AG09319 (cell line): ENCODE data around the gene ADAMTS17.

Experiments used
- DNase-seq: peaks from one replicate; pipeline ENCODE4 v3.0.0-alpha.2; 2010; ENCODE audit warnings: low read depth; ENCODE audit errors: extremely low read depth
- TF ChIP-seq, protein P1 (sequence below): IDR thresholded peaks from 2 replicates; pipeline ENCODE4 v1.5.1; 2011; ENCODE audit warnings: low read depth, mild to moderate bottlenecking, inconsistent platforms, low read length, moderate library complexity

ADAMTS17 gene

DNA sequence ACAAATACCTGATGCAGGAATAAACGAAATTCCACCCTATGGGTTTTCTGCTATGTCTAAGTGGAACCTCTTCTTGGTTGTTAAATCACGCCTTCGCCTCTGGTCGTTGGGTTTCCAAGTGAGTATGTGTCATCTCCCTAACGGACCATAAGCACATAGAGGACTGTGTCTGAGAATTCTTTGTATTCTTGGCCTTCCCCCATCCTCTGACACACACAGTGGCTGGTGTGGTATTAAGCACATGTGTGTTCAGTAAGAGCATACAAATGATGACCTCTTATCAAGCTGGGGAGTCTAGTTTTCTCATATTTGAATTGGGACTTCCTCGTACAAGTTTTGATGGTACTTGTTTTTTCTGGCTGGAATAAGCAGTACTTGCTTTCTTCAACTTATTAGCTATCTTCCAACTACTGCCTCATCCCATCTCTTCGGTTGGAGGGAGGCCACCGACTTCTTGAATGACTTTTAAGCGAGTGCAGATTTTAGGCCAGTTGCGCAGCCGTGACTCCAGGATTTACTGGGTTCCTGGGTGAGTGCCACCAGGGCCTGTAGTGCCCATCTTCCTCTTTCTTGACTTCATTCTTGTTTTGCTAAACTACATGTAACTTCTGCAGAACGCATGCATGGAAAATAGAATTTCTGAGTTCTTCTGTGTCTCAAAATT, 240.2 kb downstream of the ADAMTS17 start:
- DNase-seq, result no peak
- TF ChIP-seq, protein P1, sequence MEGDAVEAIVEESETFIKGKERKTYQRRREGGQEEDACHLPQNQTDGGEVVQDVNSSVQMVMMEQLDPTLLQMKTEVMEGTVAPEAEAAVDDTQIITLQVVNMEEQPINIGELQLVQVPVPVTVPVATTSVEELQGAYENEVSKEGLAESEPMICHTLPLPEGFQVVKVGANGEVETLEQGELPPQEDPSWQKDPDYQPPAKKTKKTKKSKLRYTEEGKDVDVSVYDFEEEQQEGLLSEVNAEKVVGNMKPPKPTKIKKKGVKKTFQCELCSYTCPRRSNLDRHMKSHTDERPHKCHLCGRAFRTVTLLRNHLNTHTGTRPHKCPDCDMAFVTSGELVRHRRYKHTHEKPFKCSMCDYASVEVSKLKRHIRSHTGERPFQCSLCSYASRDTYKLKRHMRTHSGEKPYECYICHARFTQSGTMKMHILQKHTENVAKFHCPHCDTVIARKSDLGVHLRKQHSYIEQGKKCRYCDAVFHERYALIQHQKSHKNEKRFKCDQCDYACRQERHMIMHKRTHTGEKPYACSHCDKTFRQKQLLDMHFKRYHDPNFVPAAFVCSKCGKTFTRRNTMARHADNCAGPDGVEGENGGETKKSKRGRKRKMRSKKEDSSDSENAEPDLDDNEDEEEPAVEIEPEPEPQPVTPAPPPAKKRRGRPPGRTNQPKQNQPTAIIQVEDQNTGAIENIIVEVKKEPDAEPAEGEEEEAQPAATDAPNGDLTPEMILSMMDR, result no peak

DNA sequence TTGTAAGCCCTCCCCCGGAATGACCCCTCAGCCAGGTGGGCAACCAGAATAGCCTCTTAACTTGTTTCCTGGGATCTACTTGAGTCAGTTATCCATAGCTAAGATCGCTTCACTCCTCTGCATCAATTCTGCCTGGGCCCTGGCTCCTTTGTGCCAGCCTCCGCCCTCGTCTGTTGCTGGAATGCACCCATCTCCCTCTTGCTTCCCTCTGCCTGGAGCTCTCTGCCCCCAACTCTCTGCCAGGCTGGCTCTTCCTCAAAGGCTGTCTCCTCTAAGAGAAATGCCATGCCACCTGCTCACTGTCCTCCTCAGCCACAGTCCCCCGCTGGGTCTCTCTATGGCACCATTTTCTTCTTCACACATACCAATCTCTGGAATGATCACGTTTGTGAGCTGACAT, 240.8 kb downstream of the ADAMTS17 start:
- DNase-seq, result no peak
- TF ChIP-seq, protein P1, result no peak

DNA sequence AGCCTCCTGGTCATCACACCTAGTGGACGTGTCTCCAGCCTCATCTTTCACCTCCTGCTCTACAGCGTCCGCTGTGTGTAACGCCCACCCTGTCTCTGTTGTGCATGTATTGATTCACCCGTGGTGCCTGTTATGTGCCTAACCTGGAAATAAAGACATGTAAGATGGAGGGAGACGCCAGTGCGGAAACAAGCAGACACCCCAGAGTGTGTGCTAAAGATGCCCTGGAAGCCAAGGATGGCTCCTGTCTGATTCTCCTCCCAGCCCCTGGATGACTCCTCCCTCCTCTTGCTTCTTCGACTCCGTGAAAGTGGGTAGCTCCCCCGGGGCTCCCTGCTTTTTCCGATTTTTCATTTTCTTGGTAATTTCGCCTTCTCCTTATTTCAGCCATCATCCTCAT, 241.8 kb downstream of the ADAMTS17 start:
- TF ChIP-seq, protein P1, result no peak

DNA sequence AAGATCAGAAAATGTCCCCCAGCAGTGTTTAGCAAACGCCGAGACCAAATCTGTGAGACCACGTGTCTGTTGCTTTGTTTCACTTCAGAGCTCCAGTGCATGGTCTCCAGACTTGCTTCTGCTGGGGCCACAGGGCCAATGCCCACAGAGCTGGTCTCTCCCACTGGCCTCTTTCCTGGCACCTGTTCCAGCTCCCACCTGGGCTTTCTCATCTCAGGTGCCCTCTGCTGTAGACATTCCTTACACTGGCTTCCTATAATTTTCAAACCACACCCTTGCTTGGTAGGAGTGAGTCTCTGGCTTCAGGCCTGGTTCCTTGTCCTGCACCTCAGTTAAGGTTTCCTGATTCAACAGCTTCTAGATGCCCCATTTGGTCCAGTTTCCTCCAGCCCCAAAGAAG, 243.1 kb downstream of the ADAMTS17 start:
- DNase-seq, result no peak
- TF ChIP-seq, protein P1, result no peak

More for the DNA sequence above, 241.8 kb downstream of the ADAMTS17 start:
- no peak for DNase-seq

DNA sequence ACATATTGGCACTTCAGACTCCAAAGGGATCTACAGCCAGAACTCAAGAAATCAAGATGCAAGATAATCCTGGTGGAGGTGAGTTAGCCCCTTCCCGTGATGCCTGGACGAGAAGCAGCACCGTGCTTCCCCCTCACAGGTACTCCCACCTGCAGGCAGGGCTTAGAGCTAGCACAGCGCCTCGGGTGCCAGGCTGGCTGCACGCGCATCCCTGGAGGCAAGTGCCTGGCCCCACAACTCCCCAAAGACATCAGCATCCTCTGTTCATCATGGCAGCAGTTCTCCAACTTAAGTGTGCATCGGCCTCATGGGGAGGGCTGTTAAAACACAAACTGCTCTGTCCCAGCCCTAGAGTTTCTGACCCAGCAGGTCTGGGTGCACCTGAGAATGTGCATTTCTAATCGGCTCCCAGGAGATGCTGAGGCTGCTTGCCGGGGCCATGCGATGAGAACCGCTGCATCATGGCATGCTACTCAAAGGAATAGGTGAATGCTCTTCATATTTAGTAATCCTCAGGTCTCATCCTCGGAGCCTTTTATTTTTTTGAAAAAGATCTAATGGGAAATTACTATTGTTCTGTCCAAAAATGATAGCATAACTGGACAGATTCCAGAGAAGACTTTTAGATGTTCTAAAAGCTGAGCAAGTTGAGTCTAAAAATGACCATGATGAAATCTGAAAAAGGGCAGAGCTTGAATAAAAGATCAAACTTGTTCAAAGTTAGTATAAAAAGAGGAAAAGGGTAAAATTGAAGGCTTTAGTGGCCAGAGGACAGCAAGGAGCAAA, 244.2 kb downstream of the ADAMTS17 start:
- TF ChIP-seq, protein P1, result no peak
- DNase-seq, result no peak

DNA sequence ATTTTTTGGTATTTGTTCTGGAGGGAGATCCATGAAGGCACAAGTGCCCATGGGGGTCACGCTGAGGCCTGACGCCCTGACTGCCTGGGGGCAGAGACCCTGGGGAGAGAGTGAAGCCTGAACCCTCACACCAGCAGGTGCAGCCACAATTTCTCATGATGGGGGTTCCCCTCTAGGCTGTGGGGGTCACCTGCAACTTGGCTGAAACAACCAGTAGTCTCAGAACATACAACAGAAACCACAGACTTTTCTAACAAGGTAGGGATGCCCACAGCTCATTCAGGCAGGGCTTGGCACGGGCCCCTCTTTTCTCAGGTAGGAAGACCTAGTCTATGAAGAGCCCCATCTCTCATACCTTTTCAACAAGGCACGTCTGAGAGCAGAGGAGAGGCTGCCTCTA, 245.1 kb downstream of the ADAMTS17 start:
- TF ChIP-seq, protein P1, result no peak
- DNase-seq, result no peak

DNA sequence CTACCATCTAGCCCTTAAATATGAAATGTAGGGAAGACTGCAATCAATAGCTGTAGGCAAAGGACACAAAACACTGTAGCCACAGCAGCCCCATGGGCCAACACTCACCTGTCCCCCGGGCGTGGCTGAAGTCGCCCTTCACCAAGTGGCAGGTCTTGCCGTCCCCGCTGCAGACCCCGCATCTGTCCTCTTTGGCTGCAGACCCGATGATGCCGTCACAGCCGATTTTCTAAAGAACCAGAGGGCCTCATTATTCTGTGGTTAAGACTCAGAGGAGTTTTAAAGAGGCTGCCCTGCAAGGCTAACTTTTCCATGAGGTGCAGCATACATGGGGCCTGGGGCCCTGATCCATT, 245.6 kb downstream of the ADAMTS17 start:
- DNase-seq, result no peak
- TF ChIP-seq, protein P1, result no peak
